PFSK-1 (cell line): ENCODE measurements around the gene UBE2L5.

ENCODE experiments used
- POLR2AphosphoS5 ChIP-seq: IDR thresholded peaks from 2 replicates; pipeline ENCODE4 v1.6.1; 2012; ENCODE audit warnings: low read depth, mild to moderate bottlenecking, control low read depth, low read length, moderate library complexity
- REST ChIP-seq, 2 experiments: IDR thresholded peaks; 2 replicates each; pipeline versions ENCODE4 v1.6.1 to v1.8.0; 2011 to 2012; ENCODE audit warnings: low read depth in 2 of 2, low read length in 2 of 2, control low read depth in 1 of 2, inconsistent platforms in 1 of 2, mild to moderate bottlenecking in 1 of 2, moderate library complexity in 1 of 2; ENCODE audit not compliant: insufficient read depth in 1 of 2
- SIN3A ChIP-seq: IDR thresholded peaks from 2 replicates; pipeline ENCODE4 v1.6.1; 2012; ENCODE audit warnings: mild to moderate bottlenecking, low read length, moderate library complexity, borderline replicate concordance; ENCODE audit not compliant: insufficient read depth
- TAF1 ChIP-seq: IDR thresholded peaks from 2 replicates; pipeline ENCODE4 v1.6.1; 2012; ENCODE audit warnings: low read length, control low read depth, borderline replicate concordance; ENCODE audit not compliant: insufficient read depth

DNA sequence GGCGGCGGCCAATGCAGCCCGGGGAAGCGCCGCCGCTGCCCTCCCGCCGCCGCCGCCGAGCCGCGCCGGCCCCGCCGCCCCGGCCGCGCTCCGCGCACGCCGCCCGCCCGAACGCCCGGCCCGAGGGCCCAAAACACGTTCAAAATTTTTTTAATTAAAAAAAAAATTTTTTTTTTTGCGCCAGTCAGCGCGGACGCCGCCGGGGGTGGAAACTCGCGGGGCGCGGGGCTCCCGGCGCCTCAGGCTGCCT lies 43.0 kb downstream of the UBE2L5 start:
- TF ChIP-seq REST (IDR thresholded peaks at IDR 0.05; ENCODE audit: insufficient read depth in 1 of 2, low read depth in 2 of 2, low read length in 2 of 2) (no peak), POLR2AphosphoS5 (no peak), SIN3A (no peak), TAF1 (no peak)
